K562 (cell line): ENCODE measurements around the gene MEIKIN. TPM values are rescaled to one million over a fixed set of nuclear protein-coding genes. Genes with fewer than 3 reads are reported as not detected.

Experiments used
- CTBP1 ChIP-seq: fragments of 450-650 bp; IDR thresholded peaks from 2 replicates; pipeline ENCODE4 v1.6.1; 2016; ENCODE audit warnings: borderline replicate concordance
- ESRRA ChIP-seq: fragments of 450-650 bp; IDR thresholded peaks from 2 replicates; pipeline ENCODE4 v1.6.1; 2014; ENCODE audit warnings: low read depth, mild to moderate bottlenecking, moderate library complexity, borderline replicate concordance
- GMEB1 ChIP-seq: fragments of 250-450 bp; sonication (Bioruptor Pico); IDR thresholded peaks from 2 replicates; pipeline ENCODE4 v1.4.0; 2020; ENCODE audit warnings: mild to moderate bottlenecking
- HDAC8 ChIP-seq: fragments of 450-650 bp; IDR thresholded peaks from 2 replicates; pipeline ENCODE4 v1.6.1; 2016; ENCODE audit warnings: mild to moderate bottlenecking, missing genetic modification characterization, moderate library complexity, missing compliant biosample characterization
- HDGF ChIP-seq: fragments of 450-650 bp; IDR thresholded peaks from 2 replicates; pipeline ENCODE4 v1.6.1; 2016
- HIVEP1 ChIP-seq: fragments of 250-450 bp; sonication (Bioruptor Pico); IDR thresholded peaks from 2 replicates; pipeline ENCODE4 v1.4.0; 2020; ENCODE audit warnings: mild to moderate bottlenecking
- HNRNPUL1 ChIP-seq: fragments of 200-400 bp; formaldehyde crosslinking; IDR thresholded peaks from 2 replicates; pipeline ENCODE4 v1.6.1; 2017; ENCODE audit warnings: low read length
- HOMEZ ChIP-seq: fragments of 250-450 bp; sonication (Bioruptor Pico); IDR thresholded peaks from 2 replicates; pipeline ENCODE4 v1.4.0; 2020; ENCODE audit warnings: mild to moderate bottlenecking, moderate library complexity
- LCOR ChIP-seq: sonication (generic); formaldehyde crosslinking; IDR thresholded peaks from 2 replicates; pipeline ENCODE4 v1.8.0; 2022; ENCODE audit warnings: mild to moderate bottlenecking, missing genetic modification reagents
- MCM3 ChIP-seq: fragments of 450-650 bp; IDR thresholded peaks from 2 replicates; pipeline ENCODE4 v1.6.1; 2016
- MIER1 ChIP-seq: fragments of 450-650 bp; IDR thresholded peaks from 2 replicates; pipeline ENCODE4 v1.6.1; 2016; ENCODE audit warnings: antibody characterized with exemption, mild to moderate bottlenecking, low read depth
- NR1H2 ChIP-seq: sonication (generic); formaldehyde crosslinking; IDR thresholded peaks from 2 replicates; pipeline ENCODE4 v1.4.0; 2020; ENCODE audit warnings: mild to moderate bottlenecking, missing genetic modification reagents
- NR4A1 ChIP-seq, 2 experiments: fragments of 250-450 bp in 1 of 2; fragments of 450-650 bp in 1 of 2; sonication (Bioruptor Pico) in 1 of 2; IDR thresholded peaks; 2 replicates each; pipeline versions ENCODE4 v1.4.0 to v1.6.1; 2016 to 2020; ENCODE audit warnings: mild to moderate bottlenecking in 2 of 2, missing compliant biosample characterization in 1 of 2, missing genetic modification characterization in 1 of 2, moderate library complexity in 1 of 2
- NRF1 ChIP-seq, 2 experiments: fragments of 450-650 bp; IDR thresholded peaks in 1 of 2; conservative IDR thresholded peaks in 1 of 2; 2 replicates each; pipeline ENCODE4 v1.6.1; 2014; ENCODE audit warnings: mild to moderate bottlenecking in 2 of 2
- PCBP1 ChIP-seq: fragments of 200-400 bp; formaldehyde crosslinking; IDR thresholded peaks from 2 replicates; pipeline ENCODE4 v1.6.1; 2018; ENCODE audit warnings: mild to moderate bottlenecking, low read depth, low read length; ENCODE audit not compliant: poor library complexity, severe bottlenecking
- POLR2AphosphoS5 ChIP-seq: IDR thresholded peaks from 2 replicates; pipeline ENCODE4 v1.6.1; 2011; ENCODE audit warnings: mild to moderate bottlenecking, low read depth, low read length, moderate library complexity; ENCODE audit not compliant: control insufficient read depth, insufficient read depth
- POLR3A ChIP-seq: IDR thresholded peaks from 2 replicates; pipeline ENCODE4 v1.6.1; 2011; ENCODE audit warnings: borderline replicate concordance, mild to moderate bottlenecking, moderate library complexity; ENCODE audit not compliant: insufficient read length, insufficient read depth; ENCODE audit errors: extremely low read depth
- RFX5 ChIP-seq: IDR thresholded peaks from 2 replicates; pipeline ENCODE4 v1.6.1; 2011; ENCODE audit warnings: low read depth, mild to moderate bottlenecking, improper control_type of control experiment, low read length
- TBP ChIP-seq: optimal IDR thresholded peaks from 2 replicates; pipeline ENCODE3; 2011; ENCODE audit warnings: low read depth, low read length, improper control_type of control experiment
- YY1 ChIP-seq, 3 experiments: IDR thresholded peaks; 2 replicates each; pipeline ENCODE4 v1.6.1; 2011; ENCODE audit warnings: low read length in 2 of 3, mild to moderate bottlenecking in 2 of 3, moderate library complexity in 2 of 3, borderline replicate concordance in 1 of 3, control low read depth in 1 of 3, low read depth in 1 of 3; ENCODE audit not compliant: insufficient read depth in 3 of 3, insufficient replicate concordance in 2 of 3, control insufficient read depth in 1 of 3, insufficient read length in 1 of 3; ENCODE audit errors: extremely low read depth in 1 of 3
- ZFX ChIP-seq: sonication (generic); formaldehyde crosslinking; IDR thresholded peaks from 2 replicates; pipeline ENCODE4 v1.8.0; 2022; ENCODE audit warnings: mild to moderate bottlenecking, missing genetic modification reagents, moderate library complexity
- ZNF133 ChIP-seq: fragments of 250-450 bp; sonication (Bioruptor Pico); IDR thresholded peaks from 2 replicates; pipeline ENCODE4 v1.4.0; 2020; ENCODE audit warnings: mild to moderate bottlenecking
- ZNF184 ChIP-seq: sonication (generic); formaldehyde crosslinking; IDR thresholded peaks from 2 replicates; pipeline ENCODE4 v1.5.0; 2020; ENCODE audit warnings: missing genetic modification reagents
- ZNF778 ChIP-seq: fragments of 450-650 bp; formaldehyde crosslinking; IDR thresholded peaks from 2 replicates; pipeline ENCODE4 v1.4.0; 2020; ENCODE audit warnings: mild to moderate bottlenecking, moderate library complexity
- polyA plus RNA-seq, 8 experiments: library from polyadenylated mRNA; depleted of rRNA in 4 of 8; stranded (reverse) in 5 of 8; unstranded in 3 of 8; fragments of >200 nt; fragmentation: Nextera tagmentation in 2 of 8; fragmentation: Illumina TruSeq in 1 of 8; extraction: Ambion mirVana in 2 of 8; extraction: Trizol in 1 of 8; gene quantifications; 2 replicates each; pipeline versions ENCODE4 v1.2.1 to v1.2.3, GENCODE V29; 2011 to 2014; ENCODE audit warnings: inconsistent platforms in 1 of 8, missing spikeins in 1 of 8
- total RNA-seq, 7 experiments: library from RNA; depleted of rRNA in 6 of 7; stranded (reverse); fragments of >200 nt in 6 of 7; fragmentation: Illumina TruSeq in 2 of 7; extraction: Trizol in 2 of 7; gene quantifications; 2 replicates each; pipeline versions ENCODE4 v1.2.1 to v1.2.3, GENCODE V29; 2011 to 2021; ENCODE audit warnings: low replicate concordance in 1 of 7
- TF ChIP-seq, protein P1 (sequence below): fragments of 450-650 bp; formaldehyde crosslinking; IDR thresholded peaks from 2 replicates; pipeline ENCODE4 v1.4.0; 2022; ENCODE audit warnings: missing genetic modification characterization

MEIKIN gene
- total and polyA plus RNA-seq, 9 of the 15 experiments (the other 6 are each of a cell fraction or from before 2014, with no cell fraction given), result 0.18 TPM; not detected in 8

DNA sequence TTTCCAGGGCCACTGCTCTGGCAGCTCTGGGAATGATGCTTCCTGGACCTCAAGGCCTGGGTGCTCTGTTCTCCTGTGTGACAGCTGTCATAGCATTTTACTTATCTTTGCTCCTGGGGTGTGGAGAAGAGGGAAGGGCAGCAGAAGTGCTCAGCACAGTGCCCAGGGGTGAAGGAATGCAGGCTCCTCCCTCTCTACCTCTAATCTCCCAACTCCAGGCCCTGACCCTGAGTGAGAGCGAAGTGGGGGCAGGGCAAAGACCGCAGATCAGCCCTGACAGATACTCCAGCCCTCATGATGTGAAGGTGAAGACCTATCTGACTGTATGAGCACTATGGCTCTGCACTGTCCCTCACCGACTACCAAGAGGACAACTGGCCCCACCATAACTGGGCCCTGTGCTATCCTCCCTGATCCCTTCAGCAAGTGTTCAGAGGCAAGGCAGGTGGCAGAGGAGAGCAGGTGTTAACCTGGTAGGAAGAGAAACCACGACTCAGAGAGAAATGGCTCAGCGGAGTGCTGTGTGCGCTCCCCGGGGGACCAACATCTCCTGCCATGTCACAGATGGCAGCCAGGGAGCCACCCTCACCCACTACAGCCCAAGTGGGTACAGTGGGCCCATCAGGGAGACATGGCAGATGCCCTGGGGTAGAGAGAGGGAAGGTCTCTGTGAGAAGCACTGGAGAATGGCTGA lies 49.2 kb upstream of the MEIKIN start (continued):
- TF ChIP-seq HOMEZ (no peak), MCM3 (no peak), POLR2AphosphoS5 (peak; percentile 97), NR4A1 (CRISPR knock-in tag; IDR thresholded peaks at IDR 0.05) (no peak), NR4A1 (tag; IDR thresholded peaks at IDR 0.05) (peak; percentile 52; the same call in 1 of the 2 replicates), POLR3A (no peak), NR1H2 (CRISPR knock-in tag) (no peak), ZNF778 (no peak), GMEB1 (CRISPR knock-in tag) (no peak), TBP (no peak), HDAC8 (tag) (no peak), LCOR (CRISPR knock-in tag) (peak; percentile 66; the same call in 1 of the 2 replicates), PCBP1 (no peak), RFX5 (no peak), ZNF184 (CRISPR knock-in tag) (no peak), HIVEP1 (CRISPR knock-in tag) (no peak), HDGF (no peak), ZNF133 (CRISPR knock-in tag) (no peak), ZFX (no peak), YY1 (IDR thresholded peaks at IDR 0.05; ENCODE audit: borderline replicate concordance in 1 of 3, control insufficient read depth in 1 of 3, extremely low read depth in 1 of 3, insufficient read depth in 3 of 3, insufficient read length in 1 of 3, insufficient replicate concordance in 2 of 3, low read depth in 1 of 3, low read length in 2 of 3) (peak in 1 of 3 experiments; percentile 40), CTBP1 (peak; percentile 99), MIER1 (no peak), HNRNPUL1 (no peak), NRF1 (conservative IDR thresholded peaks at IDR 0.05 in 1 of 2, IDR thresholded peaks at IDR 0.05 in 1 of 2) (peak; percentile 64 to 72), ESRRA (peak; percentile 91; the same call in 1 of the 2 replicates)
- TF ChIP-seq, protein P1, sequence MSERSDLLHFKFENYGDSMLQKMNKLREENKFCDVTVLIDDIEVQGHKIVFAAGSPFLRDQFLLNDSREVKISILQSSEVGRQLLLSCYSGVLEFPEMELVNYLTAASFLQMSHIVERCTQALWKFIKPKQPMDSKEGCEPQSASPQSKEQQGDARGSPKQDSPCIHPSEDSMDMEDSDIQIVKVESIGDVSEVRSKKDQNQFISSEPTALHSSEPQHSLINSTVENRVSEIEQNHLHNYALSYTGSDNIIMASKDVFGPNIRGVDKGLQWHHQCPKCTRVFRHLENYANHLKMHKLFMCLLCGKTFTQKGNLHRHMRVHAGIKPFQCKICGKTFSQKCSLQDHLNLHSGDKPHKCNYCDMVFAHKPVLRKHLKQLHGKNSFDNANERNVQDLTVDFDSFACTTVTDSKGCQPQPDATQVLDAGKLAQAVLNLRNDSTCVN (CRISPR knock-in tag), result no peak
